Measurements from ENCODE around the gene CELSR2. TPM values are rescaled to one million over a fixed set of nuclear protein-coding genes. Genes with fewer than 3 reads are reported as not detected.

CELSR2 gene
- total RNA-seq, 2 experiments from 2014 or later: 2.7 to 3.1 TPM

- ATAC-seq (no peak), DNase-seq (no peak)
- peaks cover 20% of the 10 kb centered on the region for H3K4me1 Mint-ChIP-seq (ENCODE audit: low read depth)
- no peak overlapping the region for H3K27ac Mint-ChIP-seq
- H3K27me3 Mint-ChIP-seq: no peaks in the 10 kb centered on the region
- CTCF ChIA-PET: interaction anchor here (0.7 to 0.9 kb wide), 2 partner anchors 10 to 11 kb away, joined by 3 read pairs; no protein-coding TSS in a partner anchor
- no peaks in the 10 kb centered on the region for H3K9me3 Mint-ChIP-seq
- intact Hi-C loops (cut with micrococcal nuclease): no loop called here
- POLR2A ChIA-PET: interaction anchor here (0.6 kb wide), 1 partner anchor 32 kb away, joined by 3 read pairs; no protein-coding TSS in a partner anchor
- peaks cover 60% of the 10 kb centered on the region for H3K36me3 Mint-ChIP-seq (ENCODE audit: low read depth)
- H3K4me3 Mint-ChIP-seq: no peak overlapping the region
- TF ChIP-seq, protein P1, sequence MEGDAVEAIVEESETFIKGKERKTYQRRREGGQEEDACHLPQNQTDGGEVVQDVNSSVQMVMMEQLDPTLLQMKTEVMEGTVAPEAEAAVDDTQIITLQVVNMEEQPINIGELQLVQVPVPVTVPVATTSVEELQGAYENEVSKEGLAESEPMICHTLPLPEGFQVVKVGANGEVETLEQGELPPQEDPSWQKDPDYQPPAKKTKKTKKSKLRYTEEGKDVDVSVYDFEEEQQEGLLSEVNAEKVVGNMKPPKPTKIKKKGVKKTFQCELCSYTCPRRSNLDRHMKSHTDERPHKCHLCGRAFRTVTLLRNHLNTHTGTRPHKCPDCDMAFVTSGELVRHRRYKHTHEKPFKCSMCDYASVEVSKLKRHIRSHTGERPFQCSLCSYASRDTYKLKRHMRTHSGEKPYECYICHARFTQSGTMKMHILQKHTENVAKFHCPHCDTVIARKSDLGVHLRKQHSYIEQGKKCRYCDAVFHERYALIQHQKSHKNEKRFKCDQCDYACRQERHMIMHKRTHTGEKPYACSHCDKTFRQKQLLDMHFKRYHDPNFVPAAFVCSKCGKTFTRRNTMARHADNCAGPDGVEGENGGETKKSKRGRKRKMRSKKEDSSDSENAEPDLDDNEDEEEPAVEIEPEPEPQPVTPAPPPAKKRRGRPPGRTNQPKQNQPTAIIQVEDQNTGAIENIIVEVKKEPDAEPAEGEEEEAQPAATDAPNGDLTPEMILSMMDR (IDR thresholded peaks at IDR 0.05): no peak
Measured at GRCh38 chr1:109228167-109228566, 21.2 kb upstream of the CELSR2 start.

- intact Hi-C loops (cut with micrococcal nuclease): no loop called here
- no peak for ATAC-seq
Measured at GRCh38 chr1:109229531-109230127, 19.7 kb upstream of the CELSR2 start.

DNA sequence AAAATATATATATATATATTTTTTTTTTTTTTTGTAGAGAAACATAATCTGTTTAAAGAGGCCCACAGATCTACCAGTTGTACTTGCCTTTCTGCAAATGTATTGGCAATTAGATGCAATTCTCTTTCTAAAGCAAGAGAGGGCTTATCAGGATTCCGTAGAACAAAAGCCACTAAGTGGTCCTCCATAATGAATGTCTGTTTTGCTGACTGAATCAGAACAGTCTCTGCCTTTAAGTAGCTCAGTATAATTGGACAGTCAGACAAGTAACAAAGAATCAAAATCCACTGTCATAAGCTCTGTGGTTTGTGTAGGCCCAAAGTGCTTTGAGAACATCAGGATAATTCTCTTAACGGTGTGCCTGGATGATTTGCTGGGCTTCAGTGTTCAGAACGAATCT is 18.3 kb upstream of the CELSR2 start:
- DNase-seq (no peak), ATAC-seq (no peak)
- H3K9me3 Mint-ChIP-seq: no peaks in the 10 kb centered on the region
- ChIA-PET POLR2A (interaction anchor here (0.9 kb wide), 1 partner anchor 17 kb away, joined by 3 read pairs; no protein-coding TSS in a partner anchor), CTCF (interaction anchor here (1.2 to 1.9 kb wide), 4 partner anchors 10 to 169 kb away, joined by 4 to 5 read pairs (median 4); partner anchors contain the start of gene SARS1)
- TF ChIP-seq, protein P1 (IDR thresholded peaks at IDR 0.05): no peak
- intact Hi-C loops (cut with micrococcal nuclease): no loop called here
- H3K36me3 Mint-ChIP-seq (ENCODE audit: low read depth): peaks cover 65% of the 10 kb centered on the region
- H3K27ac Mint-ChIP-seq: peak overlapping the region; percentile 46
- peaks cover 6% of the 10 kb centered on the region for H3K4me1 Mint-ChIP-seq (ENCODE audit: low read depth)
- no peaks in the 10 kb centered on the region for H3K27me3 Mint-ChIP-seq
- no peak overlapping the region for H3K4me3 Mint-ChIP-seq

More at GRCh38 chr1:109229531-109230127, 19.7 kb upstream of the CELSR2 start:
- H3K27ac Mint-ChIP-seq: no peak overlapping the region
- no peaks in the 10 kb centered on the region for H3K27me3 Mint-ChIP-seq
- ChIA-PET POLR2A (no interaction called here), CTCF (no interaction called here)
- H3K9me3 Mint-ChIP-seq: no peaks in the 10 kb centered on the region
- H3K36me3 Mint-ChIP-seq (ENCODE audit: low read depth): peaks cover 61% of the 10 kb centered on the region
- no peak overlapping the region for H3K4me3 Mint-ChIP-seq
- TF ChIP-seq, protein P1 (IDR thresholded peaks at IDR 0.05): no peak
- no peak for DNase-seq
- H3K4me1 Mint-ChIP-seq (ENCODE audit: low read depth): peaks cover 13% of the 10 kb centered on the region

DNA sequence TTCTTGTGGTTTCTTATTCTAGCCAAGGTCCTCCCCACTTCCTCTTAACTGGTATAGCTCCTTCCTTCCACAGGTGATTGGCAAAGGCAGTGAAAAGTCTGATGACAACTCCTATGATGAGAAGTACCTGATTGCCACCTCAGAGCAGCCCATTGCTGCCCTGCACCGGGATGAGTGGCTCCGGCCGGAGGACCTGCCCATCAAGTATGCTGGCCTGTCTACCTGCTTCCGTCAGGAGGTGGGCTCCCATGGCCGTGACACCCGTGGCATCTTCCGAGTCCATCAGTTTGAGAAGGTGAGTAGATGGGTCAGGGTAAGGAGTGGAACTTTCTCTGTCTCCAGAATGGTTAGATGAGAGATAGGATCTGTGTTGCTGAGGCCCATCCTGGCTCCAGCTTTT is 14.2 kb upstream of the CELSR2 start:
- peak overlapping the region; percentile 35 for H3K27ac Mint-ChIP-seq
- peaks cover 50% of the 10 kb centered on the region for H3K36me3 Mint-ChIP-seq (ENCODE audit: low read depth)
- no peaks in the 10 kb centered on the region for H3K27me3 Mint-ChIP-seq
- no peaks in the 10 kb centered on the region for H3K9me3 Mint-ChIP-seq
- ATAC-seq: no peak
- no peak for DNase-seq
- ChIA-PET POLR2A (interaction anchor here (2.4 kb wide), 1 partner anchor 20 kb away, joined by 14 read pairs; the partner anchor contains the start of gene SARS1), CTCF (interaction anchor here (1.2 kb wide), 1 partner anchor 20 kb away, joined by 3 read pairs; no protein-coding TSS in a partner anchor)
- intact Hi-C loops (cut with micrococcal nuclease): no loop called here
- no peak overlapping the region for H3K4me3 Mint-ChIP-seq
- TF ChIP-seq, protein P1 (IDR thresholded peaks at IDR 0.05): no peak
- peaks cover 3% of the 10 kb centered on the region for H3K4me1 Mint-ChIP-seq (ENCODE audit: low read depth)

DNA sequence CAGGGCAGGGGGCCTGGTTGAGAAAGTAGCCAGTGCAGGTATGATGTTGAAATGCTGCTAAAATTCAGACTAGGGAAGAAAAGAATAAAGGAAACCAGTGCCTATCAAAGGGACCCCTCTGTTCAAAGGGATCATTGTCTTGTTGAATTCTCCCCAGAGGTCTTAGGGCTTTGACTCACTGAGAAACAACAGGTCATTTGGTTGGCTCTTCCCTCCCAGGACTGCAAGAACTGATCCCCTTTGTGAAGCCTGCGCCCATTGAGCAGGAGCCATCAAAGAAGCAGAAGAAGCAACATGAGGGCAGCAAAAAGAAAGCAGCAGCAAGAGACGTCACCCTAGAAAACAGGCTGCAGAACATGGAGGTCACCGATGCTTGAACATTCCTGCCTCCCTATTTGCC is 11.8 kb upstream of the CELSR2 start:
- no peak overlapping the region for H3K27ac Mint-ChIP-seq
- no peak for ATAC-seq
- no peak overlapping the region for H3K4me3 Mint-ChIP-seq
- intact Hi-C loops (cut with micrococcal nuclease): no loop called here
- peaks cover 3% of the 10 kb centered on the region for H3K27me3 Mint-ChIP-seq
- TF ChIP-seq, protein P1 (IDR thresholded peaks at IDR 0.05): no peak
- no peaks in the 10 kb centered on the region for H3K9me3 Mint-ChIP-seq
- peaks cover 32% of the 10 kb centered on the region for H3K36me3 Mint-ChIP-seq (ENCODE audit: low read depth)
- DNase-seq: no peak
- POLR2A ChIA-PET: interaction anchor here (1.4 to 2.8 kb wide), 2 partner anchors 15 to 23 kb away, joined by 3 to 18 read pairs; partner anchors contain the start of gene SARS1
- peaks cover 14% of the 10 kb centered on the region for H3K4me1 Mint-ChIP-seq (ENCODE audit: low read depth)
- CTCF ChIA-PET: interaction anchor here (1.2 to 4.6 kb wide), 6 partner anchors 10 to 295 kb away, joined by 3 to 30 read pairs (median 6); partner anchors contain the start of genes CELSR2 and SORT1

Data from activated CD8-positive, alpha-beta T cell treated with anti-CD3 and anti-CD28 coated beads for 36 hours (primary cell).